ENCODE measurements around the gene SH2D2A. TPM values are rescaled to one million over a fixed set of nuclear protein-coding genes. Genes with fewer than 3 reads are reported as not detected.

The SH2D2A gene
- total RNA-seq, 1 donor from 2014 or later, result 0.41 TPM

- FAIRE-seq (no peak), DNase-seq (ENCODE audit: low spot score in 2 of 2) (peak in 1 of 2 donors; percentile 27)
Measured at GRCh38 chr1:156848461-156849150, 32.0 kb upstream of the SH2D2A start.

- DNase-seq (ENCODE audit: low spot score in 2 of 2) (peak in 1 of 2 donors; percentile 14), FAIRE-seq (no peak)
Measured at GRCh38 chr1:156847591-156848460, 31.2 kb upstream of the SH2D2A start.

- FAIRE-seq, result no peak
- no peak for DNase-seq (ENCODE audit: low spot score in 2 of 2)
Measured at GRCh38 chr1:156846643-156847042, 30.0 kb upstream of the SH2D2A start.

DNA sequence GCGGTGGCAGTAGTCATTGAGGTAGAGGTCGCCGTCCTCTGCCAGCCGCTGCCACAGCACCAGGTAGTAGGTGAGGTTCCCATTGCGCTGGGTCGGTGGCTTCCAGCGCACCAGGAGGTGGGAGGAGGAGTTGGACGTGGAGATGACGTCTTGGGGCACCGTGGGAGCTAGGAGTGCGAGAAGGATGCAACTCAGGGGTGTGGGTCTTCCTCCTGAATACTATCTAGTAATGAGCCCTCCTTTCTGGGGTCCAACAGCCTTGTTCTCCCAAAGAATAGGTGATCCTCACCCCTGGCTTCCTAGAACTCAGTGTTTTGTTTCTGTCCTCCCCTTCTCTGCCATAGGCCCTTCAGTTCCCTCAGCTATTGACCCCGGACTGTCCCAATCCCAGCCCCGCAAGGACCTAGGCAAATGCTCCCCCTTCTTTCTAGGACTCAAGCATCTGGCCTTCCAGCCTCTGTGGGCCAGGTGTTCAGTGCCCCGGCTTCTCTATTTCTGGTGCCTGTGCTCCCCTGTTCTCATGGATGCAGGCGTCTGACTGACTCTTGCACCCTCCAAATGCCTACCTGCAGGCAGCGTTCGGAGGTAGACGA lies 29.4 kb upstream of the SH2D2A start:
- FAIRE-seq (no peak), DNase-seq (ENCODE audit: low spot score in 2 of 2) (no peak)

DNA sequence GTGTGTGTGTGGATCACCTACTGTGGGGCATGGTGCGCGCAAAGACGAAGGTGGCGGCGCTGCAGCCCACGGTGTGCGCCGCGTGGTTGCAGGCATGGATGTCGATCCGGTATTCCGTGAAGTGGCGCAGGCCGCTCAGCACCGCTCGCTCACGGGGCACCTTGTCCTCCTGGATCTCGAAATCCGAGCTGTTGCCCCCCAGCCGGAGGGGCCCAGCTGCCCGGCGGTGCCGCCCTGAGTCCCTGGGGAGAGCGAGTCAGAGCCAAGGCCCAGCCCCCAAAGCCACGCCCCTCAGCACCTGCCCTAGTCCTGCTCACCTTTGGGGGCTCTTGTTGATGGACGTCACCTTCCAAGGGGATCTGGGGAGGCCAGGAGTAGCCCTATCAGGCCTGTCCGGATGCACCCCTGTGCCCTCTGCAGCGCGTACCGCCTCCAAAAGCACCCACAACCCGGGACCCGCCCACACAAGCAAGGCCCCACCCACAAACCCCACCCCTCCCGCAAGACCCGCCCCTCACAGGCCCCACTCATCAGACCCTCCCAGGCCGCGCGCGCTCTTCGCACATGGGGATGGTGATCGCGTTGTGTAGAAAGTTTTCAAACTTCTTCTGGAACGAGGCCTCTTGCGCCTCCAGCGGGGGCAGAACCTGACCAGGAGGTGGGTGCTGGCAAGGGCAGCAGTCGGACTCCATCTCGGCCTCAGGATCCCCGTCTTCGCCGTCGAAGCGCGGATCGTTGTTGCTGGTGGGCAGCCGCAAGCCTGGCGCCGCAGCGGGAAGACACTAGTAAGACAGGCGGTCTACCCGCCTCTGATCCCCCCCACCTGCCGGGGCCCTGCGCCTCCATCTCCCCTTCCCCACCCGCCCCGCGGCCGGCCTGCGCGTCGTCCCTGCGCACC lies 28.7 kb upstream of the SH2D2A start:
- DNase-seq (ENCODE audit: low spot score in 2 of 2), result no peak

DNA sequence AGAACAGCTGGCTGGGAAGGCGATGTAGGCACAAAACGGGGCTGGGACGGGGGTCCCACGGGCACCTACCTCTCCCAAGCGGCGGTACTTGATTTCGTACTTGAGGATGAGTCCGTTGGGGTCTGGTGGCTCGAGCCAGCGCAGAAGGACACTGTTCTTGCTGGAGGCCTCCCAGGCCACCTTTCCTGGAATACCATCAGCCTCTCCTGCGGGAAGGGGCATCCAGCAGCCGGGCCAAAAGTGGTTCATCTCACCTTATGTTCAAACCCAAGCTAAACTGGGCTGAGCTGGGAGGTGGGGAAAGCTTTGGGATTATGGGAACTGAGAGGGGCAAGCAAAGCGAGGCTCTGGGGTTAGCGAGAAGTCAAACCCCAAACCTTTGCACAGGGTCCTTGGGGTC lies 28.0 kb upstream of the SH2D2A start:
- FAIRE-seq (no peak), DNase-seq (ENCODE audit: low spot score in 2 of 2) (no peak)

More for the DNA sequence above, 28.7 kb upstream of the SH2D2A start:
- no peak for FAIRE-seq

GRCh38 chr1:156844102-156844501 lies 27.5 kb upstream of the SH2D2A start:
- DNase-seq (ENCODE audit: low spot score in 2 of 2) (no peak), FAIRE-seq (no peak)

GRCh38 chr1:156842618-156843300 lies 26.1 kb upstream of the SH2D2A start:
- FAIRE-seq (no peak), DNase-seq (ENCODE audit: low spot score in 2 of 2) (no peak)

DNA sequence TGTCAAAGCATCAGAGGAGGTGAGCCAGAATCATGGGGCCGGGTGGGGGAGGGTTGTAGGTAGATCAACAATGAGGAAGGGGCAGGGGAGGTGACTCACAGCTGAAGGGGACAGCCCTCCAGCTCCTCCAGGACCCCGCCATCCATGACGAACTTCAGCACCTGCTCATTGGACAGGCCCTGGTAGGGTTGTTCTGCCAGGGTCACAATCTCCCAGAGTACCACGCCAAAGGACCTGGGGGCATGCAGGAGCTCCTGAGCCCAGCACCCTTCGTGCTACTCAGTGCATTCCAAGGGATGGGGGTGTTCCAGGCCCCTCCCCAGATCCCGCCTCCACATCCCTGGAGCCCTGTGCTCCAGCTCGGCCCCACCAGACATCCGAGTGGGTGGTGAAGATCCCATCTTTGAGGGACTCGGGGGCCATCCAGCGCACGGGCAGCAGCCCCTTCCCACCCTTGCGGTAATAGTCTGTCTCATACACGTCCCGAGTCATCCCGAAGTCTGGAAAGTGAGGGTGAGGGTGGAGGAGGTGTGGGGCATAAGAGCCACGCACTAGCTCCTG lies 24.7 kb upstream of the SH2D2A start:
- no peak for DNase-seq (ENCODE audit: low spot score in 2 of 2)
- no peak for FAIRE-seq

- FAIRE-seq, result no peak
- DNase-seq (ENCODE audit: low spot score in 2 of 2), result no peak
Measured at GRCh38 chr1:156840898-156841279, 24.2 kb upstream of the SH2D2A start.

GRCh38 chr1:156840186-156840897 lies 23.7 kb upstream of the SH2D2A start:
- FAIRE-seq (no peak), DNase-seq (ENCODE audit: low spot score in 2 of 2) (no peak)

DNA sequence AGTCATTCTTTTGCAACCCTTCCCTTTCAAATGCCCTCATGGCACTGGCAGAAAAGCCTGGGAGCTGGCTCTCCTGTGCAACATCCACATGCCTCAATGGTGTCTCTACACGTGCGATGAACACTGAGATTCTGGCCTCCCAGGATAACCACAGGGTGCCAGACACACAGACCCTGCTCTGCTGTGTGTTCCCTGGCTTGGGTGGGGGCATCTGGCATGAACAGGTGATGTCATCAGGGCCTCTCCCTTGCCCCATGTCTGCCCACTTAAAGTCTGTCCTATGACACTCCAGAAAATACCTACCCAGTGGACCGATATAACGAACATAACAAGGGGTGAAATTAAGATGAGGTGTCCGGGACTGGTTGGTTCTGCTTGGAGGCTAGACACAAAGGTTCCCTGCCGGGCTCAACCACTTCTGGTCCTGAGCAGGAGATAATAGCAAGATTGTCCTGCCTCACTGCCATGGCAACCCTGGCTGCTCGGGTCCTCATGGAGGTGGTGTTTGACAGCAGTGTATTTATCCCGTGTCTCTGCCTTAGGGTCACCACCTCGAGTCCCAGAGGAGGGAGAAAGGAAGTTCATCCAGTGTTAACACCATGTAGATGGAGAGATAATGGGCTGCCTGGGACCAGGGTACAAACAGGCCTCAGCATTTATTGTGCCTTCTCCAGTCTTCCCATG lies 22.9 kb upstream of the SH2D2A start:
- FAIRE-seq, result no peak
- no peak for DNase-seq (ENCODE audit: low spot score in 2 of 2)

- FAIRE-seq (no peak), DNase-seq (ENCODE audit: low spot score in 2 of 2) (peak in 1 of 2 donors; percentile 60)
Measured at GRCh38 chr1:156838972-156839371, 22.3 kb upstream of the SH2D2A start.

DNA sequence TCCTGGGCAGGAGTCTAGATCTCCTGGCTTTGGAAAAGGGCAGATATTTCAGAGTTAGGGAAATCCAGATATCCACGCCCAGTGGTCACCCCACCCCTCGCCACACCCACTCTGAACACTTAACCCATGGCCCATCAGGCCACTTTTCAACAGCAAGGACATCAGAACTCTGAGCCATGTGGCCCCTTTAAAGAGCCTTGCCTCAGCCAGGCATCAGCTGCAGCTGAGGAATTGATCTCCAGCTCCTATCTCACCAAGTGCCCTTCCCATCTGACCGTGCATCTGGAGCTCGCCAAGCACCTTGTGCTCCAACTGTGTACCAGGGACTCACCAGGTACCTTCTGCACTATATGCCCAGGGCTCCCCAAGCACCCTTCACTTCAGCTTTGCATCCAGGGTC lies 20.2 kb upstream of the SH2D2A start:
- no peak for DNase-seq (ENCODE audit: low spot score in 2 of 2)
- FAIRE-seq, result no peak

DNA sequence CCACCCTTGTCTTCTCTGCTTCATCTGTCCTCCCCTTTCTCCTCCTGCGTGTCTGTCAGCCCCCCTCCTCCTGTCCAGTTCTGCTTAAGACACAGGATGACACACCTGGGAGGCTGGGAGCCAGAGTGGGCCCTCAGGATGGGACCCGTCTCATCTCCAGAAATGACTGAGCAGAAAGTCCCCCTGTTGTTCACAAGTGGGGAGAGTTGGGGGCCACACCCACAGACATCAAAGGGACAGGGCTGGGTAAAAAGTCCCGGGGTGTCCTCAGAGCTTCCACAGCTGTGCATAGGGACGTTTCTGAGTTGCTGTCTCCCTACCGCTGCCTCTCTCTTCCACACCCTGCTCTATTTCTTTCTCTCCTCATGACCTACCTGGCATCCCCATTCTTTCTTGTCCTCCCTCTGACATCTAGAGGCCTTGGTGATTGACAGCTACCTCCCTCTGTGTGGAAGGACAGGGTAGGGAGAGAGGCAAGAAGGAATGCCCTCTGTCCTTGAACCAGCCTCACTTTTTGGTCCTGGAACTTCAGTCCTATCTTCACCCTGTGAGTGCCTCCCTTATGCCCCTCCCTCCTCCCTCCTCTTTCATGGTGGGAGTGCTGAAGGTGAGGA lies 19.5 kb upstream of the SH2D2A start:
- no peak for FAIRE-seq
- DNase-seq (ENCODE audit: low spot score in 2 of 2), result no peak

- DNase-seq (ENCODE audit: low spot score in 2 of 2), result no peak
- no peak for FAIRE-seq
Measured at GRCh38 chr1:156834322-156834721, 17.7 kb upstream of the SH2D2A start.

GRCh38 chr1:156833603-156834002 lies 17.0 kb upstream of the SH2D2A start:
- no peak for DNase-seq (ENCODE audit: low spot score in 2 of 2)
- no peak for FAIRE-seq

DNA sequence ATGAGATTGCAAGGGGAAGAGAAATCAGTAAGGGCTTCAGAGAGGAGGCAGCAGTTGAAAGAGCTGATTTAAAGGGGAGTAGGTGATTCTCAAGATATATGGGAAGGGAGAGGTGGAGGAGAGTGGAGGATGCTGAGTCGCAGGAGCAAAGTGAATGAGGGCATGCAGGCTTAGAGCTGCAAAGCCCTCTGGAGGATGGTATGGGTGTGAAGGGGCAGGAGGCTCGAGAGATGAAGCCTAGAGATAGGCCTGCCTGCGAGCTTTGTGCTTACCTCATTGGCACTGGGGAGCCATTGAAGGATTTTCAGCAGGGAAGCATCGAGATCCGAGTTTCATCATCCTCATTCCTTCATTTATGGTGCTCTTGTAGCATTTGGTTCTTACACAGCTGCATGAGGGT lies 15.8 kb upstream of the SH2D2A start:
- FAIRE-seq, result no peak
- no peak for DNase-seq (ENCODE audit: low spot score in 2 of 2)
